Tongue (tissue), 2 donors: Measurements from ENCODE around the gene UBE3B. TPM values are rescaled to one million over a fixed set of nuclear protein-coding genes. Genes with fewer than 3 reads are reported as not detected.
"Not testable (repeated sequence)": the region's sequence is repeated elsewhere in the genome, so short reads cannot be mapped to it uniquely, and the experiment has no call there.

ENCODE experiments used
- DNase-seq: peaks from one replicate; pipeline ENCODE4 v3.0.0-alpha.2; 2015
- total RNA-seq: library from RNA; depleted of rRNA; stranded (reverse); fragments of >200 nt; gene quantifications from one replicate; pipeline ENCODE4 v1.2.3, GENCODE V29; 2014

The UBE3B gene
- total RNA-seq: 59.7 TPM

- peak; percentile 95 for DNase-seq
These were observed at the start of gene UBE3B, which contains the start of gene KCTD10 for GRCh38 chr12:109477185-109477962. TSS of gene UBE3B (plus strand) at chr12:109477634. CDS start at chr12:109483552, 5,918 bp downstream. TSS of gene KCTD10 (minus strand) at chr12:109477300. CDS start at chr12:109477262, 38 bp downstream.

- peak; percentile 85 for DNase-seq
These were observed 49.3 kb upstream of the UBE3B start for GRCh38 chr12:109428037-109428629.

GRCh38 chr12:109428804-109429203 lies 48.6 kb upstream of the UBE3B start:
- not testable (repeated sequence) for DNase-seq

- DNase-seq: no peak
These were observed 47.2 kb upstream of the UBE3B start for GRCh38 chr12:109430244-109430643.

- no peak for DNase-seq
These were observed 45.0 kb upstream of the UBE3B start for GRCh38 chr12:109432431-109432830.

- DNase-seq: peak; percentile 82
These were observed 44.6 kb upstream of the UBE3B start for GRCh38 chr12:109432842-109433304.

- no peak for DNase-seq
These were observed 43.8 kb upstream of the UBE3B start for GRCh38 chr12:109433618-109434017.

GRCh38 chr12:109434582-109434981 lies 42.9 kb upstream of the UBE3B start:
- DNase-seq: peak; percentile 45

GRCh38 chr12:109435428-109436187 lies 41.8 kb upstream of the UBE3B start:
- peak; percentile 22 for DNase-seq

GRCh38 chr12:109436188-109436560 lies 41.3 kb upstream of the UBE3B start:
- DNase-seq: no peak

GRCh38 chr12:109439181-109439580 lies 38.3 kb upstream of the UBE3B start:
- DNase-seq: no peak

GRCh38 chr12:109439951-109440350 lies 37.5 kb upstream of the UBE3B start:
- DNase-seq: not testable (repeated sequence)

- DNase-seq: no peak
These were observed 36.5 kb upstream of the UBE3B start for GRCh38 chr12:109440851-109441490.

GRCh38 chr12:109443794-109444193 lies 33.6 kb upstream of the UBE3B start:
- no peak for DNase-seq

GRCh38 chr12:109444259-109444658 lies 33.2 kb upstream of the UBE3B start:
- no peak for DNase-seq

GRCh38 chr12:109445191-109445609 lies 32.2 kb upstream of the UBE3B start:
- no peak for DNase-seq

- no peak for DNase-seq
These were observed 30.6 kb upstream of the UBE3B start for GRCh38 chr12:109446869-109447268.

- DNase-seq: no peak
These were observed 30.0 kb upstream of the UBE3B start for GRCh38 chr12:109447482-109447881.

- DNase-seq: no peak
These were observed 29.2 kb upstream of the UBE3B start for GRCh38 chr12:109448272-109448671.

- no peak for DNase-seq
These were observed 28.6 kb upstream of the UBE3B start for GRCh38 chr12:109448707-109449390.

GRCh38 chr12:109449845-109450532 lies 27.4 kb upstream of the UBE3B start:
- DNase-seq: no peak
